ENCODE data around the gene COX18.

COX18 gene

DNA sequence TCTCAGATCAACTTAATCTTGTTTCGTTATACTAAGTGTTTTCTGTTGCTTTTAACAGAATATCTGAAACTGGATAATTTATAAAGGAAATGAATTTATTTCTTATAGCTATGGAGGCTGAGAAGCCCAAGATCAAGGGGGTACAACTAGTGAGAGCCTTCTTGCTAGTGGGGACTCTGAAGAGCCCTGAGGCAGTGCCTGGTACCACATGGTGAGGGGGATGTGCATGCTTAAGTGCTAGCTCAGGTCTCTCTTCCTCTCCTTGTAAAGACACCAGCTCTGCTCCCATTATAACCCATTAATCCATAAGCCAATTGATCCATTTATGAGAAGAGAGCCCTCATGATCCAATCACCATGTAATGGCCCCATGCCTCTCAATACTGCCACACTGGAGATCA is 17.9 kb downstream of the COX18 start:
- DNase-seq = no peak

DNA sequence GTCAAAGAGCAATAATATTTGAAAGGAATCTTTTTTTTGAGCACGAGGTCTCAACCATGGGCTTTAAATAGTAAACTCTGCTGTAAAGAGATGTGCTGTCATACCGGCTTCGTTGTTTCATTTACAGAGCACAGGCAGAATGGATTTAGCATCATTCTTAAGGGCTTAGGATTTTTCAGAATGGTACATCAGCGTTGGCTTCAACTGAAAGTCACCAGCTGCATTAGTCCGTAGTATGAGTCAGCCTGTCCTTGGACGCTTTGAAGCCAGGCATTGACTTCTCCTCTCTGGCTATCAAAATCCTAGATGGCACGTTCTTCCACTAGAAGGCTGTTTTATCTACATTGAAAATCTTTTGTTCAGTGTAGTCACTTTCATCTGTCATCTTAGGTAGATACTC is 23.6 kb downstream of the COX18 start:
- DNase-seq = no peak

DNA sequence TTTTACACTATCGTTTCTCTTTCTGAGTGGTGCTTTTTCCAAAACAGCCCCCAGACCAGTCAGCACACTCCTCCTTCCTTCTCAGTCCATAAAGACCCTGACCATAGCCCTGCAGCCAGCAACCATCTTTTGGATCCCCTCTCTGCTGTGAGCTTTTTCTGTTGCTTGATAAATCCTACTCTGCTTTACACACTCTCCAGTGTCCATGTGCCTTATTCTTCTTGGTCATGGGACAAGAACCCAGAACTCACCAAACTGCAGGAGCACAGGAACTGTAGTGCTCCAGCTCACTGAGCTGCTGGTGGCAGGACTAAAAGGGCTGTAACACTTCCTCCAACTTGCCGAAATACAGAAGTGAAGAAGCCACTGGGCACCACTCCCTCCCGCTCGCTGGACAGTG is 32.5 kb downstream of the COX18 start:
- DNase-seq = no peak

DNA sequence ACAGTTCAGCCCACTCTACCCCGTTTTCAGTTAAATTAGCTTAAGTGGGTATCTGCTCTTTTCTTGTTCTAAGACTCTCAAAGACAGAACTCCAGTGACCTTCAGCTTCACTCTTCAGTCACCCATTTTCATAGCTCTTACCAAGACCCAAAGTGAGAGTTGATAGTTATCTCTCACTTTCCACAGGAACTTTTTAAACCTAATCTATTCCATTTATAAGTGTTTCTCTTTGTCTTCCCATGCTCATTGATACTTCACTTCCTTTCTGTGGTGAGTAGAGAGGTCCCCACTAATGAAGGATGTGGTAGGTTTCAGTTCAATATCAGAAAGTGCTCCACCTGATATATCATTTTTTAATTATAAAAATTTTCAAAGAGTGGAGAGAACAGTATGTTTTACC is 33.4 kb downstream of the COX18 start:
- no peak for DNase-seq

DNA sequence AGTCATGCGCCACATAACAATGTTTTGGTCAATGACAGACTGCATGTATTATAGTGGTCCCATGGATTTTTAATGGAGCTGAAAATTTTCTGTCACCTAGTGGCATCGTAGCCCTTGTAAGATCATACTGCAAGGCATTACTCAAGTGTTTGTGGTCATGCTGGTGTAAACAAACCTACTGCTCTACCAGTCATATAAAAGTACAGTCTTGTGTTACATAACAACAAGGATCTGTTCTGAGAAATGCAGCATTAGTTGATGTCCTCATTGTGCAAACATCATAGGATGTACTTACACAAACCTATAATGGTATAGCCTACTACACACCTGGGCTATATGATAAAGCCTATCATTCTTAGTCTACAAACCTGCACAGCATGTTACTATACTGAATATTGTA is 34.6 kb downstream of the COX18 start:
- DNase-seq = no peak

DNA sequence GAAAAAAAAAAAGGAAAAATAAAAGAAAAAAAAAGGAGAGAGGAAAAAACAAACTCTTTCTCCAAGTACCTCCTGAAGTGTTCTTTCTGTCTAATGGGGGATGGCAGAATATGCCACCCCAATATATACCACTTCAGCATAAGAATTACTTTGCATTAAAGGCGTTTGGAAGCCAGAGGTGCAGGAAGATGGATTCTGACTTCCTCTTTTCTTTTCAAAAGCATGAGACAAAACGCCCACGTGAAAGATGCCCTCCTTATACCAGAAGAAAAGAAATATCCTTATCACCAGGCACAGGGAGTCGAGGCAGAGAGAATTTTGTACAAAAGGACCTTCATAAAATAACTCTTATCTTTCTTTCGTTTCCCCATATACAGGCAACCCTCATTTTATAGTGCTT is 40.9 kb downstream of the COX18 start:
- no peak for DNase-seq

DNA sequence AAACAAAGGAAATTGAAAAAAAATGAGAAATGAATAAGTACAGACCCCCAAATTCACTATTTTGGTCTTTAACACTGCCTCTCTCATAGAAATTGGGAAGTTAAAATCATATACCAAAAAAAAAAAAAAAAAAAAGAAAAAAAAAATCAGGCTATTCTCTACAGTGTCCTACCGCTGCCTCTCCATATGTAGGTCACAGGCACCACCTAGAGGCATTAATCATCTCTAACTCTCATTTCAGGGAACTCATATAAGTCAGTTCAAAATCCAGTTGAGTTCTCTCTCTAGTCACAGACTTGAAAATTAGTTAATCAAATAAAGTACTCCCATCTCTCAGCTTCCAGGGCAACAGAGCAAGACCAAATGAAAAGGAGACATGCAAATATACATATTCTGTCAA is 47.9 kb downstream of the COX18 start:
- no peak for DNase-seq

DNA sequence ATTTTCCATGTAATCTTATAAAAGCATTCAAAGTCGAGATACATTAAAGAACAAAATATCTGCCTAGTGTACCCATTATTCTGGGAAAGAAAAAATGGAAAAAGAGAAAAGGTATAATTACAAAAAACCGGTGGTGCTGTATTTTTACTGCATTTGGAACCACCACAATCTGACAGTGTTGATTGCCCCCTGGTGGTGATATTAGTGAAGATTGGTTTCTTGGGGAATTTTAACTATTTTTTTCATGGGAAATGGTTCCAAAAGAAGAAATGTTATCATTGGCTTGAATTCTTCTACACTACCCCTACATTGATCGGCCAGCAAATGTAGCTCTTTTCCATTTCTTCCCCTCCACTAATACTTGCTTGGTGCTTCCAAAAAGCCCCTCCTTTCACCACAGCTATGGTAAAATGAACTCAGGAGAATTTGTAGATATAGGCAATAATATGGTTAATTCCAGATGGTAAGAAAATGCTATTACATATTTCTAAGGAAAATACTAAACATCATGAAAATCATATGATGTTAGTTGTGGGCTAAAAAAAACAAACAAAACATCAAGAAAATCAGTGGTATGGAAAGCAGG is 50.0 kb downstream of the COX18 start:
- no peak for DNase-seq

DNA sequence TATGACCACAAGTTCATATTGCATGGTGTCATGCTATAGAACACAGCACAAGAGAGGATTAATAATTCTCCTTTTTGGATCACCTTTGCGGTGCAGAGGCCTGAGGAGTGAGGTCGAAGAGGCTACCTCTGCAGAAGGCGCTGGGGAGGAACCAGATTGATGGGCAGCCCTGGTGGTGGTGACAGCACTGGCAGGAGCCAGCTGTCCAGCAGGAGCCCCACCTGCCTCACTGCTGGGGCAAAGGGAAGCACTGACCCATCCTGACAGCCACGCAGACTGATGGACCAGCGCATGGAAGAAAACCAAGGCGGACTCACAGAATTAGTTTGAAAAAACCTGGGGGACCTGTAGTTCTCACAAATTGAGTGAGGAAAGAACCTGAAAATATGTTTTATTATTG is 50.9 kb downstream of the COX18 start:
- no peak for DNase-seq

DNA sequence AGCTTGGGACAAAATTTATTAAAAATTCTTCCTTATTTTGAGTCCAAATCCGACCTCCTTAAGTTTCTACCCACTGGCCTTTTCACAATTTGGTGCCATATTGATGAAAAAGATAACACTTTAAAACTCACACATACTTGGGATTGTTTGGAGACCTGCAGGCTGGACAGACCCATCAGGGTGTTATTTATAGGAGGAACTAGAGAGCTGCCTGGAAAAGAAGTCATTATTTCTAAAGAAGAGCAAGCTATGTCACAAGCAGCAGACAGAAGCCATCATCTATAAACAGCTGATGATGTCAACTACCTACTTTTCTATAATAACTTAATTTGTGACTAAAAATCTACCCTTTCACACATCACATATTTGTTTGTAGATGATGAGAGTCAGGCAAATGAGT is 56.2 kb downstream of the COX18 start:
- no peak for DNase-seq

DNA sequence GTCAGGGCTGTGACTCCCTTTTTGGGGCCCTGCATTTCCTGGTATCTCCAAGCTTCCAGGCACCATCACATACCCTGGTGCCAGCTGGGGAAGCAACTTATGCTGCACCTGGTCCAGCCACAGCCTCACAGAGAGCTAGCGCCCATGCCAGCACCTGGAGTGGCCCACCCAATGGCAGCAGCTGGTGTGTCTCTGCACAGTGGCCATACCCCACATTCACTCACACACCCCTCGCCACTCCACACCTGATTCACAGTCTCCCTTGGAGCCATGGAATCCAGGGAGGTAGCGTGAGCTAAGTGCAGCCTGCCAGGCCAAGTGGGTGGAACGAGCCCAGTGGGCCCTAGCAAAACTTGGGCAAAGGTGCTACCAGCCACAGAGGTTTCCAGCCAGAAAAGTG is 56.8 kb downstream of the COX18 start:
- no peak for DNase-seq

DNA sequence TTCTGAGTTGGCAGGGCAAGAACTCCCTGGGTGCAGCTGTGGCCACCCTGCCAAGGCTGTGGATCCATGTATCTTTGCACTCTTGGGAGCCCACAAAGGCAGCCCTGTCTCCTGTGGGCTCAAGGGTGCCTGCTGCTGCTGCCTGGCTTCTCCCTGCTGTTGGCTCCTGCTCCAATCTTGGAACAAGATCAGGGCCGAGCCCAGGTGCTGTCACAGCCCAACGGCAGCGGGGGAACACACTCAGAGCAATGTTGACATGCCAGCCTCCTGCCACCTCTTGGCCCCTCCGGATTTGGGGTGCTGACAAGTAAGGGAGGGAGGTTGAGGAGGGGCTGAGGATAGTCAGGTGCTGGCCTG is 57.9 kb downstream of the COX18 start:
- DNase-seq = no peak

DNA sequence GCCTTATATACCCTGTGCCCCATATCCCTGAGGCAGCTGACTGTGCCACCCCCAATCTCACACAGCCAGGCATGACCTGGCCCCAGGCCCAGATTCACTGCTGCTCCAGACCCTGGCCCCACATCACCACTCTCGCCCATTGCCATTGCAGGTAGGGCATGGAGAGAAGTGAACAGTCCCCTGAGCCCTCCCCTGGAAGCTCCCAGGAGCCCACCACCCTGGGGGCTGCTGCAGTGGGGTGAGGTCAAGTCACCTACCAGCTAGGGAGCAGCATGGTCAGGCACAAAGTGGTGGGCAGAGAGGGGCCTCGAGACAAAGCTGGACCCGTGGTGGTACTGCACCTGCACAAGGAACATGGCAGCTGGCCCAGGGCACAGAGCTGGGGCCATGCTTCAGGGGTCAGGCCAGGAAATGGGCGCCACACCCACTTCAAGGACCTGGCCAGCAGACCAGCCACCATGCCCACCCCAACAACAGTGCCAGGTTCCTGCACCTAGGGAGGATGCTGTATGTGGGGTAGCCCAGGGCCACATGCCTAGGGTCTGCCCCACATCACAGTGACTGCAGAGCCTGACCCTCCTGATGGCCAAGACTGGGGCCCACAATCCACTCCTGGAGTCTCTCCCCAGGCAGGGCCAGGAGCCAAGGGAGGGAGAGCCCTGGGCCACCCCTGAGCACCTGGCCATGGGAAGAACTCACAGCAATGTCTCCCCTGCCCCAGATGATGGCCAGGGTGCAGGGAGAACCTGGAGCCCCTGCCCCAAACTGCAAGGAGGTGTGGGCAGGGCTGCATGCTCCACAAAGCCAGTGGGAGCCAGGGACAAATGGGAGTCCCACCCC is 58.5 kb downstream of the COX18 start:
- no peak for DNase-seq

DNA sequence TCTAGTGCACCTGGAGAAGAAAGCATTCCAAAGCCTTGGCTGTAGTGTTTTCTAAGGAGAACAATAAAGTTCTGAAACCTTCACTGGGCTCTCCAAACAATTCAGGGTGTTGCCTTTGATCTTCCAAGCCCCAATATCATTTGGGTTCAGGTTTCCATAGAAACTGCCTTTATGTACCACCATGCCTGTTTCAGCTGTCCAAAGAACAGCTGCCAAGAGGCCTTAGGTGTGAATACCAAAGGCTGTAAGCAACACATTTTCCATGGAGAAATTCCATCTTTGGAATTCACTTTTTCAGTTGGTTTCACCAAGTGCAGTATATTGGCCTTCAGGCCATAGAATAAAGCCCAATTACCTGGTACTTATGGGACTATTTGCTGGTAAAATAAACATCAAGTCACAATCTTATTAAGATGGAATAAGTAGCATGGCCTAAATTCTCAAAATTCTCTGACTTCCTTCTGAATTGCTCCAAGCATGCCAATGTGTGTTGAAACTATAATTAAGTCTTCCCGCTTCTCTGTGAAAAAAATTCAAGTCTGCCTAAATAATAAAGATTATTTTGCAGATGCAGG is 61.9 kb downstream of the COX18 start:
- DNase-seq = no peak

DNA sequence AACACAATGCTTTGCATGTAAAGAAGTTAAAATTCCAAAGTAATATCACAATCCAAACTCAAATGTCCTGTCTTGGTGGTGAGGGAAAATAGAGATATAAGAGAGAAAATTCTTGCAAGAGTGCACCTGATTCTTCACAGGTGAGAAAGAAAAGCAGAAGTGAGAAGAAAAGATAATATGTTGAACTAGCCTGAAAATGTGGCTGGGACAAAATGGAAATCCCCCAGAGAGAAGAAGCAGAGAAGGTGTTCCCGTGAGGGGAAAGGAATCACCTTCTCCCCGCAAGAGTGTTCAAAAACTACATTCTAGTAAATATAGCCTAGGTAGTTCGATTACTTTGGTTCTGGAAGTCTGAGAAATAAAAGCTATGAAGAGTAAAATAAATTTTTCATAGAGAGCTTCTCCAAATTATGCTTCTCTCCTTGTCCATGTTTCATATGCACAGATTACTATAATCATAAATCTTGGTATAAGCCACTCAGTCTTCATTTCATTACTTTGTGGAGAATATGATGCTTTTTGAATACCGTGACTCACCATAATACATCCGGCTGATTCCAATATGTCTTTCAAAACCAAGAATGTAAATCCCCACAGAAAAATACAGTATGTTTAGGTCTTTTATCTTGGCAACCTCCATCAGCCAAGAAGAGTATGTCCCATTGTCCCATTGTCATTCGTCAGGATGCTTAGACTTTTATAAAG is 63.1 kb downstream of the COX18 start:
- DNase-seq = no peak

DNA sequence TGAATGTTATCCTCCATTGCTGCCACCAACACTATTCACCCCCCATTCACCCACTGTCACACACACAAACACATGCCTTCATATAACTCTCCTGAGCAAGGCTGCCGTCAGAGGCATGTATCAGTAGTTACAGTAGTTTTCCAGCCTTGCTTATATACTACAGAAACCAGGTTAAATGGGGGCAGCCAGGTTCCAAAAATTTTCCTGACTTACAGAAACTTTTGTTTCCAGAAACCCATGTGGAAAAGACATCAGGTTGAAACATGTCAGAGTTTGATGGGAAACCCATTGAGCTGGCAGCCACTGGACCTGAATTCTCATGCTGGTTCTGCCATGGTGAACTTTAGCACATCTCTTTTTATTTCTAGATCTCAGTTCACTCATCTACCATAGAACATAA is 64.0 kb downstream of the COX18 start:
- no peak for DNase-seq

All from NCI-H187 treated with DMSO at 0.1 percent for 48 hours (cell line).